Keratinocyte (primary cell): ENCODE data around the gene ELF4. TPM values are rescaled to one million over a fixed set of nuclear protein-coding genes. Genes with fewer than 3 reads are reported as not detected.

Experiments used
- DNase-seq: peaks from one replicate; pipeline ENCODE4 v3.0.0-alpha.2; 2011; ENCODE audit warnings: low read depth, missing footprints, low spot score
- FAIRE-seq: peaks from 2 replicates; lab custom pipeline; 2011; peaks lifted over from hg19 to GRCh38; lab: Jason Lieb, UNC
- H2AFZ ChIP-seq: 2 replicates; pipeline ENCODE4 v1.6.0; 2012; ENCODE audit warnings: low read length, control low read depth, inconsistent platforms; ENCODE audit not compliant: control insufficient read depth
- H3K27ac ChIP-seq: 2 replicates; pipeline ENCODE4 v1.5.1; 2011; ENCODE audit warnings: low read length; ENCODE audit not compliant: control insufficient read depth, insufficient read depth
- H3K27me3 ChIP-seq: 3 replicates; pipeline ENCODE4 v1.6.0; 2011; ENCODE audit warnings: low read length; ENCODE audit not compliant: control insufficient read depth, insufficient read depth; ENCODE audit errors: extremely low read depth
- H3K36me3 ChIP-seq, 2 experiments: 2 replicates in 1 of 2; 3 replicates in 1 of 2; pipeline ENCODE4 v1.5.1; 2011; ENCODE audit warnings: low read length in 2 of 2, mild to moderate bottlenecking in 1 of 2; ENCODE audit not compliant: control insufficient read depth in 2 of 2, insufficient read depth in 2 of 2; ENCODE audit errors: extremely low read depth in 1 of 2
- H3K4me1 ChIP-seq: 3 replicates; pipeline ENCODE4 v1.5.1; 2011; ENCODE audit warnings: low read length; ENCODE audit not compliant: control insufficient read depth, insufficient read depth; ENCODE audit errors: extremely low read depth
- H3K4me2 ChIP-seq: 3 replicates; pipeline ENCODE4 v1.6.0; 2011; ENCODE audit warnings: low read depth, low read length; ENCODE audit not compliant: control insufficient read depth, insufficient read depth; ENCODE audit errors: extremely low read depth
- H3K4me3 ChIP-seq, 3 experiments: fragments of 200-600 bp in 1 of 3; sonication (generic) in 1 of 3; 2 replicates in 2 of 3; 3 replicates in 1 of 3; pipeline ENCODE4 v1.5.1; 2011 to 2016; ENCODE audit warnings: low read length in 3 of 3, mild to moderate bottlenecking in 3 of 3, control low read depth in 2 of 3, inconsistent platforms in 1 of 3, low read depth in 1 of 3, mixed read lengths in 1 of 3, mixed run types in 1 of 3, moderate library complexity in 1 of 3; ENCODE audit not compliant: control insufficient read depth in 2 of 3, insufficient read depth in 2 of 3; ENCODE audit errors: extremely low read depth in 1 of 3
- H3K79me2 ChIP-seq: 2 replicates; pipeline ENCODE4 v1.6.0; 2012; ENCODE audit warnings: low read length; ENCODE audit not compliant: control insufficient read depth, insufficient read depth
- H3K9ac ChIP-seq: 3 replicates; pipeline ENCODE4 v1.6.0; 2011; ENCODE audit warnings: low read length; ENCODE audit not compliant: control insufficient read depth, insufficient read depth; ENCODE audit errors: extremely low read depth
- H3K9me1 ChIP-seq: 3 replicates; pipeline ENCODE4 v1.6.0; 2011; ENCODE audit warnings: low read length; ENCODE audit not compliant: control insufficient read depth, insufficient read depth; ENCODE audit errors: extremely low read depth
- H3K9me3 ChIP-seq: 2 replicates; pipeline ENCODE4 v1.5.1; 2012; ENCODE audit warnings: low read depth, low read length; ENCODE audit not compliant: control insufficient read depth
- H4K20me1 ChIP-seq: 3 replicates; pipeline ENCODE4 v1.6.0; 2011; ENCODE audit warnings: low read length; ENCODE audit not compliant: control insufficient read depth, insufficient read depth; ENCODE audit errors: extremely low read depth
- EZH2 ChIP-seq: IDR thresholded peaks from one replicate; pipeline ENCODE4 v1.6.1; 2012; ENCODE audit warnings: inconsistent platforms, mild to moderate bottlenecking, low read length, moderate library complexity
- dilution Hi-C: fragments of 300-500 bp; cut with MboI; formaldehyde crosslinking; loops from one replicate; pipeline ENCODE4 v1.7.0; 2020; ENCODE audit warnings: low sequenced_read_pairs; ENCODE audit not compliant: extremely low pct_ligation_motif_present
- polyA plus RNA-seq, 5 experiments: library from polyadenylated mRNA; depleted of rRNA in 3 of 5; stranded (reverse) in 3 of 5; stranded (forward) in 1 of 5; unstranded in 1 of 5; fragments of >200 nt; gene quantifications; 1 replicate in 1 of 5; 2 replicates in 3 of 5; 3 replicates in 1 of 5; pipeline versions ENCODE4 v1.2.1 to v1.2.3, GENCODE V29; 2011 to 2012; ENCODE audit warnings: missing spikeins in 2 of 5, low read depth in 1 of 5, low replicate concordance in 1 of 5
- TF ChIP-seq, protein P1 (sequence below), 3 experiments: IDR thresholded peaks in 1 of 3; conservative IDR thresholded peaks in 1 of 3; optimal IDR thresholded peaks in 1 of 3; 2 replicates in 2 of 3; 3 replicates in 1 of 3; pipeline versions ENCODE3 to v1.5.1; 2011; ENCODE audit warnings: low read length in 3 of 3, mild to moderate bottlenecking in 3 of 3, moderate library complexity in 2 of 3, control low read depth in 1 of 3, inconsistent platforms in 1 of 3; ENCODE audit not compliant: insufficient read depth in 2 of 3; ENCODE audit errors: extremely low read depth in 1 of 3

Gene ELF4
- polyA plus RNA-seq, 1 donor (not counting 4 experiments of a cell fraction or from before 2014, with no cell fraction given), result 17.6 TPM

DNA sequence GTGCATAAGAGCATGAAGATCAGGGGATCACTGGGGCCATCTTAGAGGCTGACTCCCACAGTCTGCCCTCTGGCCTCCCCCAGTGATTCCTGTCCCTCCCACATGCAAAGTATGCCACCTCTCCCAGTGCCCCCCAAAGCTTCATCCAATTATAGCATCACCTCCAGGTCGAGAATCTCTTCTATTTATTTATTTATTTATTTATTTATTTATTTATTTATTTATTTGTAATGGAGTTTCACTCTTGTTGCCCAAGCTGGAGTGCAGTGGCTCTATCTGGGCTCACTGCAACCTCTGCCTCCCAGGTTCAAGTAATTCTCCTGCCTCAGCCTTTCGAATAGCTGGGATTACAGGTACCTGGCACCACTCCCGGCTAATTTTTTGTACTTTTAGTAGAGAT, 77.7 kb downstream of the ELF4 start:
- Histone ChIP-seq H4K20me1 (no peaks in the 10 kb centered on the region), H3K27ac (no peak overlapping the region), H3K79me2 (no peaks in the 10 kb centered on the region), H3K4me1 (no peaks in the 10 kb centered on the region), H3K9me1 (no peaks in the 10 kb centered on the region), H3K9ac (no peak overlapping the region), H3K27me3 (no peaks in the 10 kb centered on the region), H3K4me2 (no peak overlapping the region), H3K9me3 (no peaks in the 10 kb centered on the region), H3K4me3 (no peak overlapping the region), H2AFZ (no peak overlapping the region), H3K36me3 (peaks cover 0 to 6% of the 10 kb centered on the region in 2 experiments)
- dilution Hi-C loops, result no loop called here
- FAIRE-seq (no peak), DNase-seq (no peak)
- no peak for TF ChIP-seq EZH2
- TF ChIP-seq, protein P1, sequence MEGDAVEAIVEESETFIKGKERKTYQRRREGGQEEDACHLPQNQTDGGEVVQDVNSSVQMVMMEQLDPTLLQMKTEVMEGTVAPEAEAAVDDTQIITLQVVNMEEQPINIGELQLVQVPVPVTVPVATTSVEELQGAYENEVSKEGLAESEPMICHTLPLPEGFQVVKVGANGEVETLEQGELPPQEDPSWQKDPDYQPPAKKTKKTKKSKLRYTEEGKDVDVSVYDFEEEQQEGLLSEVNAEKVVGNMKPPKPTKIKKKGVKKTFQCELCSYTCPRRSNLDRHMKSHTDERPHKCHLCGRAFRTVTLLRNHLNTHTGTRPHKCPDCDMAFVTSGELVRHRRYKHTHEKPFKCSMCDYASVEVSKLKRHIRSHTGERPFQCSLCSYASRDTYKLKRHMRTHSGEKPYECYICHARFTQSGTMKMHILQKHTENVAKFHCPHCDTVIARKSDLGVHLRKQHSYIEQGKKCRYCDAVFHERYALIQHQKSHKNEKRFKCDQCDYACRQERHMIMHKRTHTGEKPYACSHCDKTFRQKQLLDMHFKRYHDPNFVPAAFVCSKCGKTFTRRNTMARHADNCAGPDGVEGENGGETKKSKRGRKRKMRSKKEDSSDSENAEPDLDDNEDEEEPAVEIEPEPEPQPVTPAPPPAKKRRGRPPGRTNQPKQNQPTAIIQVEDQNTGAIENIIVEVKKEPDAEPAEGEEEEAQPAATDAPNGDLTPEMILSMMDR (optimal IDR thresholded peaks at IDR 0.05 in 1 of 3, IDR thresholded peaks at IDR 0.05 in 1 of 3, conservative IDR thresholded peaks at IDR 0.05 in 1 of 3; ENCODE audit: extremely low read depth in 1 of 3, insufficient read depth in 2 of 3, low read length in 3 of 3), result no peak

DNA sequence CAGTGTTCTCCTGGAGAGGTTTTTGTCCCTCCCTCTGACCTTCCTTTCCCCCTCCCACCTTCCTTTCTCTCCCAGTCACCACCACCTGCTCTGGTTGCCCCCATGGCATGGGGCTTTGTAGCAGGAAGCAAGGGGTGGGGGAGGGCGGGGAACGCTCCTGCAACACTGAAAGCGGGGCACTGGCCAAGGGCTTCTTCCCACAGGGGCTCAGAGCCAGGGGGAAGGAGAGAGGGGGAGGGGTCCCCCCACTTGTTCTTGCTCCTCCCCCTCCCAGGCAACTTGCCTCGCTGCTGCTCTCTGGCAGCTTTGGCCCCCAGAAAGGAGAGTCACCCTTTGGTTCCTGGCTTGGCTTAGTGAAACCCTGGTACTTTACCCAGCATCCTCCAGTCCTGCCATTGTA, 79.5 kb downstream of the ELF4 start:
- dilution Hi-C loops, result no loop called here

More for the DNA sequence above, 79.5 kb downstream of the ELF4 start:
- no peak overlapping the region for H2AFZ ChIP-seq
- H3K79me2 ChIP-seq, result no peaks in the 10 kb centered on the region
- H3K4me3 ChIP-seq, result no peak overlapping the region
- H3K27ac ChIP-seq, result no peak overlapping the region
- no peaks in the 10 kb centered on the region for H4K20me1 ChIP-seq
- no peak overlapping the region for H3K9ac ChIP-seq
- FAIRE-seq (no peak), DNase-seq (no peak)
- no peaks in the 10 kb centered on the region for H3K4me1 ChIP-seq
- peaks cover 0 to 6% of the 10 kb centered on the region in 2 experiments for H3K36me3 ChIP-seq
- H3K9me1 ChIP-seq, result no peaks in the 10 kb centered on the region
- TF ChIP-seq, protein P1 (optimal IDR thresholded peaks at IDR 0.05 in 1 of 3, IDR thresholded peaks at IDR 0.05 in 1 of 3, conservative IDR thresholded peaks at IDR 0.05 in 1 of 3; ENCODE audit: extremely low read depth in 1 of 3, insufficient read depth in 2 of 3, low read length in 3 of 3), result no peak
- no peaks in the 10 kb centered on the region for H3K9me3 ChIP-seq
- H3K4me2 ChIP-seq, result no peak overlapping the region
- no peaks in the 10 kb centered on the region for H3K27me3 ChIP-seq
